HEK293 (cell line): ENCODE measurements around the gene FAM217B.
A peak's percentile ranks its signal among the peaks of the same experiment; 100 is the strongest.

Experiments
- CTCF ChIA-PET: fragments of 350-600 bp; formaldehyde crosslinking; extraction: SDS; loops from one replicate; lab custom pipeline; 2021; ENCODE audit warnings: antibody characterized with exemption; lab: Yijun Ruan, JAX
- POLR2A ChIA-PET: fragments of 300-600 bp; formaldehyde crosslinking; extraction: SDS; loops from one replicate; lab custom pipeline; 2020; ENCODE audit warnings: antibody characterized with exemption, inconsistent platforms; lab: Yijun Ruan, JAX
- H3K27ac ChIP-seq: fragments of 200-500 bp; sonication (Bioruptor generic); 2 replicates; pipeline ENCODE4 v1.5.1; 2014; ENCODE audit warnings: low read depth, low read length, control low read depth, inconsistent platforms; ENCODE audit errors: extremely low read depth
- H3K36me3 ChIP-seq, 2 experiments: fragments of 200-500 bp in 1 of 2; sonication (Bioruptor generic) in 1 of 2; 1 replicate in 1 of 2; 2 replicates in 1 of 2; pipeline ENCODE4 v1.5.1; 2014 to 2017; ENCODE audit warnings: inconsistent platforms in 2 of 2, low read length in 2 of 2; ENCODE audit not compliant: control insufficient read depth in 2 of 2, insufficient read depth in 1 of 2
- H3K4me1 ChIP-seq: fragments of 200-500 bp; sonication (Bioruptor generic); 2 replicates; pipeline ENCODE4 v1.5.1; 2014; ENCODE audit warnings: mild to moderate bottlenecking, low read length, inconsistent platforms; ENCODE audit not compliant: control insufficient read depth, insufficient read depth
- H3K4me3 ChIP-seq: 2 replicates; pipeline ENCODE4 v1.5.1; 2011; ENCODE audit warnings: low read depth, mild to moderate bottlenecking, control low read depth, low read length, moderate library complexity
- H3K9me3 ChIP-seq: fragments of 200-500 bp; sonication (Bioruptor generic); 2 replicates; pipeline ENCODE4 v1.5.1; 2014; ENCODE audit warnings: low read depth, low read length, inconsistent platforms; ENCODE audit not compliant: control insufficient read depth, insufficient read depth
- GLI4 ChIP-seq: fragments of 450-650 bp; formaldehyde crosslinking; IDR thresholded peaks from 2 replicates; pipeline ENCODE4 v1.5.1; 2016; ENCODE audit warnings: missing biosample characterization, missing genetic modification characterization
- GLIS2 ChIP-seq: fragments of 450-650 bp; formaldehyde crosslinking; IDR thresholded peaks from 2 replicates; pipeline ENCODE4 v1.5.1; 2016; ENCODE audit warnings: missing biosample characterization, missing genetic modification characterization
- HIC1 ChIP-seq: fragments of 450-650 bp; formaldehyde crosslinking; IDR thresholded peaks from 2 replicates; pipeline ENCODE4 v1.5.1; 2016; ENCODE audit warnings: missing biosample characterization, missing genetic modification characterization
- KLF7 ChIP-seq: fragments of 450-650 bp; formaldehyde crosslinking; IDR thresholded peaks from 2 replicates; pipeline ENCODE4 v1.5.1; 2016; ENCODE audit warnings: missing biosample characterization, missing genetic modification characterization, borderline replicate concordance
- PRDM6 ChIP-seq: fragments of 450-650 bp; formaldehyde crosslinking; IDR thresholded peaks from 2 replicates; pipeline ENCODE4 v1.5.1; 2017; ENCODE audit warnings: missing biosample characterization, missing genetic modification characterization
- SCRT2 ChIP-seq: fragments of 450-650 bp; formaldehyde crosslinking; IDR thresholded peaks from 2 replicates; pipeline ENCODE4 v1.5.1; 2016; ENCODE audit warnings: missing biosample characterization, missing genetic modification characterization
- ZBTB49 ChIP-seq: fragments of 450-650 bp; formaldehyde crosslinking; IDR thresholded peaks from 2 replicates; pipeline ENCODE4 v1.5.1; 2016; ENCODE audit warnings: missing biosample characterization, missing genetic modification characterization, low read depth
- ZFP3 ChIP-seq: fragments of 450-650 bp; formaldehyde crosslinking; IDR thresholded peaks from 2 replicates; pipeline ENCODE4 v1.5.1; 2016; ENCODE audit warnings: low read depth, missing biosample characterization, missing genetic modification characterization
- ZNF121 ChIP-seq: fragments of 450-650 bp; formaldehyde crosslinking; IDR thresholded peaks from 2 replicates; pipeline ENCODE4 v1.5.1; 2016; ENCODE audit warnings: missing biosample characterization, missing genetic modification characterization
- ZNF2 ChIP-seq: fragments of 450-650 bp; formaldehyde crosslinking; IDR thresholded peaks from 2 replicates; pipeline ENCODE4 v1.5.1; 2016; ENCODE audit warnings: missing biosample characterization, missing genetic modification characterization
- ZNF280C ChIP-seq: fragments of 450-650 bp; formaldehyde crosslinking; IDR thresholded peaks from 2 replicates; pipeline ENCODE4 v1.5.1; 2016; ENCODE audit warnings: missing biosample characterization, missing genetic modification characterization
- ZNF302 ChIP-seq: fragments of 450-650 bp; formaldehyde crosslinking; IDR thresholded peaks from 2 replicates; pipeline ENCODE4 v1.5.1; 2016; ENCODE audit warnings: missing biosample characterization, missing genetic modification characterization, low read depth
- ZSCAN23 ChIP-seq: fragments of 450-650 bp; formaldehyde crosslinking; IDR thresholded peaks from 2 replicates; pipeline ENCODE4 v1.5.1; 2016; ENCODE audit warnings: missing biosample characterization, missing genetic modification characterization
- TF ChIP-seq, protein P1 (sequence below): fragments of 450-650 bp; IDR thresholded peaks from 2 replicates; pipeline ENCODE4 v1.5.1; 2018; ENCODE audit warnings: missing biosample characterization, mild to moderate bottlenecking, missing genetic modification characterization
- TF ChIP-seq, protein P2 (sequence below): fragments of 450-650 bp; formaldehyde crosslinking; conservative IDR thresholded peaks from 2 replicates; pipeline ENCODE4 v1.5.1; 2016; ENCODE audit warnings: low read depth, missing biosample characterization, missing genetic modification characterization

The FAM217B gene

DNA sequence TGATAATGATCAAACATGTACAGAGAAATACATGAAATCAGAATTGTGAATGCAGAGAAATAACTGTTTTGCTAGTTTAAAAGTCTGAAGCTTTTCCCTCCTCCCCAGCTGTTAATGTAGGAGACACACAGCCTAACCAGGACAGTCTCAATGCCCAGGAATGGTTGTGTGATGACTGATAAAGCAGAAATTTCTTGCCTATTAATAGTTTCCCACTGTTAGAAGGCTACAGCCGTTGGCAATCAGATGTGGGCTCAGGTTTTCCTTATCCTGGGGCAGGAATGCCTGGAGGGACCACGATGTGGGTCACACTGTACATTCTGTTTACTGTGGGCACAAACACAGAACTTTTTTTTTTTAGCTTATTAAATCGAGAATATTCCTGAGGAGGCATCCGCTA lies 2.0 kb upstream of the FAM217B start:
- peaks cover 7 to 13% of the 10 kb centered on the region in 2 experiments; a peak in 2 of 3 replicates for H3K36me3 ChIP-seq
- H3K4me1 ChIP-seq = peaks cover 15% of the 10 kb centered on the region
- CTCF ChIA-PET = interaction anchor here (0.6 kb wide), 1 partner anchor 88 kb away, joined by 3 read pairs; no protein-coding TSS in a partner anchor
- POLR2A ChIA-PET = no interaction called here
- no peak overlapping the region for H3K27ac ChIP-seq
- H3K4me3 ChIP-seq = no peak overlapping the region
- no peaks in the 10 kb centered on the region for H3K9me3 ChIP-seq
- no peak for TF ChIP-seq ZSCAN23
- TF ChIP-seq PRDM6 = peak; percentile 1; the same call in 1 of the 2 replicates
- TF ChIP-seq KLF7 = no peak
- no peak for TF ChIP-seq ZNF280C (tag by site-specific recombination)
- TF ChIP-seq ZNF121 (tag by site-specific recombination) = no peak
- no peak for TF ChIP-seq ZNF302 (tag by site-specific recombination)

DNA sequence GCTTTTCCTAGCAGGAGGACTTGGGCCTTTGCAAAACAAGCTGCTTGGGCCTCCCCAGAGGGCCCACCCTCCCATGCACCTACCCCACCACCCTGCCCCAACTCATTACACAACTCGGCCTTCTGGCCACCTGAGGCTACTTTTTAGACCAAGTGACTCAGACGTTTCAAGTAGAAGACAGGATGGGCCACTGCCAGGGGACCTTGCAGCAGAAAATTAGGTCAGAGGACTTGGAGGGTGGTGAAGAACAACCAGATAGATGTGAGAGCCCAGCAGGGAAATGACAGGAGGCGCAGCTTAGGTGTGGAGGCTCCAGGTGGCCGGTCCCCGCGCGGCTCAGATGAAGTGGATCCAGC lies 1.5 kb upstream of the FAM217B start:
- H3K4me3 ChIP-seq = no peak overlapping the region
- no peaks in the 10 kb centered on the region for H3K9me3 ChIP-seq
- ChIA-PET CTCF (interaction anchor here (0.6 kb wide), 1 partner anchor 89 kb away, joined by 3 read pairs; no protein-coding TSS in a partner anchor), POLR2A (no interaction called here)
- H3K4me1 ChIP-seq = peaks cover 15% of the 10 kb centered on the region
- peaks cover 10 to 17% of the 10 kb centered on the region in 2 experiments; a peak in 2 of 3 replicates for H3K36me3 ChIP-seq
- peak; percentile 70; the same call in 1 of the 2 replicates for TF ChIP-seq SCRT2 (tag by site-specific recombination)
- TF ChIP-seq ZBTB49 (tag by site-specific recombination) = 0 out of 2 replicates have a peak, but pooled peaks have one; percentile 63
- TF ChIP-seq GLIS2 = peak; percentile 49; the same call in 1 of the 2 replicates
- no peak for TF ChIP-seq GLI4
- H3K27ac ChIP-seq = 0 out of 2 replicates have a peak overlapping the region, but pooled peaks have one; percentile 19

- ChIA-PET POLR2A (interaction anchor here (0.7 to 2.8 kb wide), 7 partner anchors 10 to 104 kb away, joined by 3 to 8 read pairs (median 4); partner anchors contain the start of gene CDH26), CTCF (interaction anchor here (0.5 to 1.5 kb wide), 4 partner anchors 10 to 169 kb away, joined by 3 to 8 read pairs (median 3); no protein-coding TSS in a partner anchor)
- Histone ChIP-seq H3K36me3 (peaks cover 14 to 22% of the 10 kb centered on the region in 2 experiments; a peak in 2 of 3 replicates), H3K27ac (peak overlapping the region; percentile 93; the same call in 1 of the 2 replicates), H3K4me1 (peaks cover 14% of the 10 kb centered on the region), H3K9me3 (no peaks in the 10 kb centered on the region), H3K4me3 (peak overlapping the region; percentile 50)
- TF ChIP-seq ZFP3 (no peak), ZNF2 (0 out of 2 replicates have a peak, but pooled peaks have one; percentile 37), HIC1 (tag by site-specific recombination) (peak; percentile 76)
- TF ChIP-seq, protein P1, sequence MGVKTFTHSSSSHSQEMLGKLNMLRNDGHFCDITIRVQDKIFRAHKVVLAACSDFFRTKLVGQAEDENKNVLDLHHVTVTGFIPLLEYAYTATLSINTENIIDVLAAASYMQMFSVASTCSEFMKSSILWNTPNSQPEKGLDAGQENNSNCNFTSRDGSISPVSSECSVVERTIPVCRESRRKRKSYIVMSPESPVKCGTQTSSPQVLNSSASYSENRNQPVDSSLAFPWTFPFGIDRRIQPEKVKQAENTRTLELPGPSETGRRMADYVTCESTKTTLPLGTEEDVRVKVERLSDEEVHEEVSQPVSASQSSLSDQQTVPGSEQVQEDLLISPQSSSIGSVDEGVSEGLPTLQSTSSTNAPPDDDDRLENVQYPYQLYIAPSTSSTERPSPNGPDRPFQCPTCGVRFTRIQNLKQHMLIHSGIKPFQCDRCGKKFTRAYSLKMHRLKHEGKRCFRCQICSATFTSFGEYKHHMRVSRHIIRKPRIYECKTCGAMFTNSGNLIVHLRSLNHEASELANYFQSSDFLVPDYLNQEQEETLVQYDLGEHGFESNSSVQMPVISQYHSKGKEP (tag by site-specific recombination) = no peak
- TF ChIP-seq, protein P2, sequence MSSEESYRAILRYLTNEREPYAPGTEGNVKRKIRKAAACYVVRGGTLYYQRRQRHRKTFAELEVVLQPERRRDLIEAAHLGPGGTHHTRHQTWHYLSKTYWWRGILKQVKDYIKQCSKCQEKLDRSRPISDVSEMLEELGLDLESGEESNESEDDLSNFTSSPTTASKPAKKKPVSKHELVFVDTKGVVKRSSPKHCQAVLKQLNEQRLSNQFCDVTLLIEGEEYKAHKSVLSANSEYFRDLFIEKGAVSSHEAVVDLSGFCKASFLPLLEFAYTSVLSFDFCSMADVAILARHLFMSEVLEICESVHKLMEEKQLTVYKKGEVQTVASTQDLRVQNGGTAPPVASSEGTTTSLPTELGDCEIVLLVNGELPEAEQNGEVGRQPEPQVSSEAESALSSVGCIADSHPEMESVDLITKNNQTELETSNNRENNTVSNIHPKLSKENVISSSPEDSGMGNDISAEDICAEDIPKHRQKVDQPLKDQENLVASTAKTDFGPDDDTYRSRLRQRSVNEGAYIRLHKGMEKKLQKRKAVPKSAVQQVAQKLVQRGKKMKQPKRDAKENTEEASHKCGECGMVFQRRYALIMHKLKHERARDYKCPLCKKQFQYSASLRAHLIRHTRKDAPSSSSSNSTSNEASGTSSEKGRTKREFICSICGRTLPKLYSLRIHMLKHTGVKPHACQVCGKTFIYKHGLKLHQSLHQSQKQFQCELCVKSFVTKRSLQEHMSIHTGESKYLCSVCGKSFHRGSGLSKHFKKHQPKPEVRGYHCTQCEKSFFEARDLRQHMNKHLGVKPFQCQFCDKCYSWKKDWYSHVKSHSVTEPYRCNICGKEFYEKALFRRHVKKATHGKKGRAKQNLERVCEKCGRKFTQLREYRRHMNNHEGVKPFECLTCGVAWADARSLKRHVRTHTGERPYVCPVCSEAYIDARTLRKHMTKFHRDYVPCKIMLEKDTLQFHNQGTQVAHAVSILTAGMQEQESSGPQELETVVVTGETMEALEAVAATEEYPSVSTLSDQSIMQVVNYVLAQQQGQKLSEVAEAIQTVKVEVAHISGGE (tag by site-specific recombination) = no peak
These were observed 924 bp upstream of the FAM217B start for GRCh38 chr20:59939052-59939878.
